22Rv1 (cell line): ENCODE results near the gene DNM2.

Experiments
- ZFX ChIP-seq: fragments of 450-650 bp; IDR thresholded peaks from 2 replicates; pipeline ENCODE4 v1.6.1; 2017; ENCODE audit warnings: antibody characterized with exemption, borderline replicate concordance
- TF ChIP-seq, protein P1 (sequence below): fragments of 450-650 bp; IDR thresholded peaks from 2 replicates; pipeline ENCODE4 v1.5.1; 2017; ENCODE audit warnings: mild to moderate bottlenecking

DNA sequence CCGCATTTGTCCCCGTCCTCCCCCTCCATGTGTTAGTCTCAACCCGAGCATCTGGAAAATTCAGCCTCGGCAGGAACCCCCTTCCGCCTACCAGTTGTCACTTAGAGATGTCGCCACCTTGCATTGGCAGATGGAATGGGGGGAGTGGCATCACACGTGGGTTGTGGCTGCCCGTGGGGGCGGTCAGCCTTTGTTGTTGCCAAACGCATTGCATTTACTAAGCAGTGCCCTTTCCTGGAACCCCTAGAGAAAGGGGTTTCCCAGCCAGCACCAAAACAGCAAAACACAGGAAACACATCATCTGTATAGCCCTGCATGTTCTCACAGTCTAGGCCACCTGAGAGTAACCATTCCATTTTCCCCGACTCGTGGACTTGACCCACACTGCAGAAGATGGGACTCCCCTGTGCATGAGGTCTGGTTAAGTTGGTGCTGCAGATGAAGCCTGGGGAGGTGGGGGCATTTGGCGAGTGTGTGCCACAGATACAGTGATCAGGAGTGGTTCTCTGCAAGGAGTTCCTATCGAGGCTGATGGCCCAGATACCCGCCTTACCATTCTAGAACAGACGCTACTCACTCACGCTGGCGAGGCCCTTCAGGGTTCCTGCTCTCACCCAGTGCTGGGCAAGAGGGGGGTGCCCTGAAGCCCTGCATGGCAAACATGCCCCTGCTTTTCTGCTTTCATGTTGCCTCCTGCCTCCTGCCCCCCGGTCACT lies 79.8 kb downstream of the DNM2 start:
- TF ChIP-seq, protein P1, sequence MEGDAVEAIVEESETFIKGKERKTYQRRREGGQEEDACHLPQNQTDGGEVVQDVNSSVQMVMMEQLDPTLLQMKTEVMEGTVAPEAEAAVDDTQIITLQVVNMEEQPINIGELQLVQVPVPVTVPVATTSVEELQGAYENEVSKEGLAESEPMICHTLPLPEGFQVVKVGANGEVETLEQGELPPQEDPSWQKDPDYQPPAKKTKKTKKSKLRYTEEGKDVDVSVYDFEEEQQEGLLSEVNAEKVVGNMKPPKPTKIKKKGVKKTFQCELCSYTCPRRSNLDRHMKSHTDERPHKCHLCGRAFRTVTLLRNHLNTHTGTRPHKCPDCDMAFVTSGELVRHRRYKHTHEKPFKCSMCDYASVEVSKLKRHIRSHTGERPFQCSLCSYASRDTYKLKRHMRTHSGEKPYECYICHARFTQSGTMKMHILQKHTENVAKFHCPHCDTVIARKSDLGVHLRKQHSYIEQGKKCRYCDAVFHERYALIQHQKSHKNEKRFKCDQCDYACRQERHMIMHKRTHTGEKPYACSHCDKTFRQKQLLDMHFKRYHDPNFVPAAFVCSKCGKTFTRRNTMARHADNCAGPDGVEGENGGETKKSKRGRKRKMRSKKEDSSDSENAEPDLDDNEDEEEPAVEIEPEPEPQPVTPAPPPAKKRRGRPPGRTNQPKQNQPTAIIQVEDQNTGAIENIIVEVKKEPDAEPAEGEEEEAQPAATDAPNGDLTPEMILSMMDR, result no peak
- no peak for TF ChIP-seq ZFX
